ENCODE data around the gene ALOX15B. TPM values are rescaled to one million over a fixed set of nuclear protein-coding genes. Genes with fewer than 3 reads are reported as not detected.

ALOX15B gene
- total and polyA plus RNA-seq, 2 donors (not counting 1 experiment from before 2014, with no cell fraction given): not detected

DNA sequence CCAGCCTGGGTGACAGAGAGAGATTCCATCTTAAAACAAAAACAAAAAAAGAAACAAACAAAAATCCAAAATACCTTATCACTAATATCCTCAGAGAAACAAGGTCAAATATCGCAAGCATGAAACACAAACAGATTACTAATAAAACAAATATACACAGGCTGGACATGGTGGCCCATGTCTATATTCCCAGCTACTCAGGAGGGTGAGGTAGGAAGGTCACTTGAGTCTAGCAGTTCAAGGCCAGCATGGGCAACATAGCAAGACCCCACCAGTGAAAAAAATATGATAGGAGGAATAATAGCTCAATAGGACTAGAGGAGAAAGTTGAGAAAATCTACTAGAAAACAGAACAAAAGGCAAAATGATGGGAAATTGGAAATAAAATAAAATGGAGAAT, 6.9 kb upstream of the ALOX15B start:
- no peak for TF ChIP-seq EZH2 (IDR thresholded peaks at IDR 0.05; ENCODE audit: low read length, missing control alignments)
- TF ChIP-seq, protein P1, sequence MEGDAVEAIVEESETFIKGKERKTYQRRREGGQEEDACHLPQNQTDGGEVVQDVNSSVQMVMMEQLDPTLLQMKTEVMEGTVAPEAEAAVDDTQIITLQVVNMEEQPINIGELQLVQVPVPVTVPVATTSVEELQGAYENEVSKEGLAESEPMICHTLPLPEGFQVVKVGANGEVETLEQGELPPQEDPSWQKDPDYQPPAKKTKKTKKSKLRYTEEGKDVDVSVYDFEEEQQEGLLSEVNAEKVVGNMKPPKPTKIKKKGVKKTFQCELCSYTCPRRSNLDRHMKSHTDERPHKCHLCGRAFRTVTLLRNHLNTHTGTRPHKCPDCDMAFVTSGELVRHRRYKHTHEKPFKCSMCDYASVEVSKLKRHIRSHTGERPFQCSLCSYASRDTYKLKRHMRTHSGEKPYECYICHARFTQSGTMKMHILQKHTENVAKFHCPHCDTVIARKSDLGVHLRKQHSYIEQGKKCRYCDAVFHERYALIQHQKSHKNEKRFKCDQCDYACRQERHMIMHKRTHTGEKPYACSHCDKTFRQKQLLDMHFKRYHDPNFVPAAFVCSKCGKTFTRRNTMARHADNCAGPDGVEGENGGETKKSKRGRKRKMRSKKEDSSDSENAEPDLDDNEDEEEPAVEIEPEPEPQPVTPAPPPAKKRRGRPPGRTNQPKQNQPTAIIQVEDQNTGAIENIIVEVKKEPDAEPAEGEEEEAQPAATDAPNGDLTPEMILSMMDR (conservative IDR thresholded peaks at IDR 0.05 in 1 of 2, IDR thresholded peaks at IDR 0.05 in 1 of 2; ENCODE audit: low read depth in 1 of 2, low read length in 2 of 2): no peak

DNA sequence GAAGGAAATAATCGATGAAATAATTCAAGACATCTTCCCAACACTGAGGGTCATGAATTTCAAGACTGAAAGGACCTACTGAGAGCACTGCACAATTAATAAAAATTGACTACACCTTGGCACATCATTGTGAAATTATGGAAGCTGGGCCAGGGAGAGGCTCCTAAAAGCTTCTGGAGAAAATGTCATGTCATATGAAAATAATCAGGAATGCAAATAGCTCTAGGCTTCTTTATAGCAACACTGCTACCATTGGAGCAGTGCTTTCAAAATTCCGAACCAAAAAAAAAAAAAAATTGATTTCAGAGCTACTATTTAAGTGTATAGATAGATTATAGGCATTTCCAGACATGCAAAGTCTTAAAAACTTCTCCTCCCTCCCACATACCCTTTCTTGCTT, 6.4 kb upstream of the ALOX15B start:
- no peak overlapping the region for H3K4me2 ChIP-seq (ENCODE audit: extremely low read depth, insufficient read depth, low read length)
- peaks cover 6% of the 10 kb centered on the region for H3K27me3 ChIP-seq (ENCODE audit: control insufficient read depth, insufficient read depth, low read length)
- no peak for DNase-seq (ENCODE audit: low read depth in 2 of 2)
- TF ChIP-seq, protein P1 (conservative IDR thresholded peaks at IDR 0.05 in 1 of 2, IDR thresholded peaks at IDR 0.05 in 1 of 2; ENCODE audit: low read depth in 1 of 2, low read length in 2 of 2): no peak
- no peak for TF ChIP-seq EZH2 (IDR thresholded peaks at IDR 0.05; ENCODE audit: low read length, missing control alignments)
- H3K27ac ChIP-seq (ENCODE audit: insufficient read depth, low read length): no peak overlapping the region
- H3K4me1 ChIP-seq (ENCODE audit: control insufficient read depth, extremely low read depth, insufficient read depth, low read length): no peaks in the 10 kb centered on the region
- no peak overlapping the region for H2AFZ ChIP-seq (ENCODE audit: low read length)
- no peaks in the 10 kb centered on the region for H3K9me3 ChIP-seq (ENCODE audit: control insufficient read depth, insufficient read depth, low read depth, low read length)
- H4K20me1 ChIP-seq (ENCODE audit: control insufficient read depth, extremely low read depth, insufficient read depth, low read length): no peaks in the 10 kb centered on the region
- no peaks in the 10 kb centered on the region for H3K79me2 ChIP-seq (ENCODE audit: control insufficient read depth, insufficient read depth, low read length)
- H3K9ac ChIP-seq (ENCODE audit: insufficient read depth, low read length): no peak overlapping the region
- H3K4me3 ChIP-seq (replicated peaks in 1 of 4; ENCODE audit: control extremely low read depth in 1 of 4, insufficient read depth in 1 of 4, low read depth in 3 of 4, low read length in 4 of 4): no peak overlapping the region
- H3K36me3 ChIP-seq (ENCODE audit: control insufficient read depth, insufficient read depth, low read length): no peaks in the 10 kb centered on the region

More for the DNA sequence above, 6.9 kb upstream of the ALOX15B start:
- H3K36me3 ChIP-seq (ENCODE audit: control insufficient read depth, insufficient read depth, low read length): no peaks in the 10 kb centered on the region
- peaks cover 6% of the 10 kb centered on the region for H3K27me3 ChIP-seq (ENCODE audit: control insufficient read depth, insufficient read depth, low read length)
- H3K27ac ChIP-seq (ENCODE audit: insufficient read depth, low read length): no peak overlapping the region
- H3K9ac ChIP-seq (ENCODE audit: insufficient read depth, low read length): no peak overlapping the region
- H3K4me1 ChIP-seq (ENCODE audit: control insufficient read depth, extremely low read depth, insufficient read depth, low read length): no peaks in the 10 kb centered on the region
- H3K4me3 ChIP-seq (replicated peaks in 1 of 4; ENCODE audit: control extremely low read depth in 1 of 4, insufficient read depth in 1 of 4, low read depth in 3 of 4, low read length in 4 of 4): no peak overlapping the region
- no peak overlapping the region for H3K4me2 ChIP-seq (ENCODE audit: extremely low read depth, insufficient read depth, low read length)
- no peak overlapping the region for H2AFZ ChIP-seq (ENCODE audit: low read length)
- H4K20me1 ChIP-seq (ENCODE audit: control insufficient read depth, extremely low read depth, insufficient read depth, low read length): no peaks in the 10 kb centered on the region
- no peaks in the 10 kb centered on the region for H3K79me2 ChIP-seq (ENCODE audit: control insufficient read depth, insufficient read depth, low read length)
- H3K9me3 ChIP-seq (ENCODE audit: control insufficient read depth, insufficient read depth, low read depth, low read length): no peaks in the 10 kb centered on the region
- DNase-seq (ENCODE audit: low read depth in 2 of 2): no peak

DNA sequence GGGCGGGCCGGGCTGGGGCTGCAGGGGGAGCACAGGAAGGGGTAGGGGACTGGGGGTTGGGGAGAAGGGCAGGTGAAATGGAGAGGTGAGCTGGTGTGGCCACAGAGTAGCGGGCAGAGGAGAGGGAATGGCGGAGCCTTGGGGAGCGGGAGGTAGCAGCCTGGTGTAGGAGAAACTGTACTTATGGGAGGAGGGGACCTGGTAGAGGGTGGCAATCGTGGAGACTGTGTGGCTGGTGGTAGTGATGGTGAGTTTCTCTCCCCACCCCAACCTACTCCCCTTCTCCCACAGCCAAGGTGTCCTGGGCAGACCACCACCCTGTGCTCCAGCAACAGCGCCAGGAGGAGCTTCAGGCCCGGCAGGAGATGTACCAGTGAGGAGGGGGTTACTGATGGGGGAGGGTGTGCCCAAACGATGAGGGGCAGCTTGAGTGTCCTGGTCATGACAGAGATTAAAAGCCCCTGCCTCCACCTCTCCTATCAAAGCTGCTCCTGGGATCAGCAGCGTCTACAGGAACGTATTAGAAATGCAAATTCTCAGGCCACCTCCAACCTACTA, 831 bp downstream of the ALOX15B start:
- H3K4me3 ChIP-seq (replicated peaks in 1 of 4; ENCODE audit: control extremely low read depth in 1 of 4, insufficient read depth in 1 of 4, low read depth in 3 of 4, low read length in 4 of 4): no peak overlapping the region
- H2AFZ ChIP-seq (ENCODE audit: low read length): no peak overlapping the region
- no peak for DNase-seq (ENCODE audit: low read depth in 2 of 2)
- H3K4me1 ChIP-seq (ENCODE audit: control insufficient read depth, extremely low read depth, insufficient read depth, low read length): no peaks in the 10 kb centered on the region
- H3K9me3 ChIP-seq (ENCODE audit: control insufficient read depth, insufficient read depth, low read depth, low read length): no peaks in the 10 kb centered on the region
- peaks cover 3% of the 10 kb centered on the region for H3K27me3 ChIP-seq (ENCODE audit: control insufficient read depth, insufficient read depth, low read length)
- no peaks in the 10 kb centered on the region for H4K20me1 ChIP-seq (ENCODE audit: control insufficient read depth, extremely low read depth, insufficient read depth, low read length)
- H3K27ac ChIP-seq (ENCODE audit: insufficient read depth, low read length): no peak overlapping the region
- no peaks in the 10 kb centered on the region for H3K79me2 ChIP-seq (ENCODE audit: control insufficient read depth, insufficient read depth, low read length)
- H3K4me2 ChIP-seq (ENCODE audit: extremely low read depth, insufficient read depth, low read length): no peak overlapping the region
- H3K36me3 ChIP-seq (ENCODE audit: control insufficient read depth, insufficient read depth, low read length): no peaks in the 10 kb centered on the region
- no peak for TF ChIP-seq EZH2 (IDR thresholded peaks at IDR 0.05; ENCODE audit: low read length, missing control alignments)
- TF ChIP-seq, protein P1 (conservative IDR thresholded peaks at IDR 0.05 in 1 of 2, IDR thresholded peaks at IDR 0.05 in 1 of 2; ENCODE audit: low read depth in 1 of 2, low read length in 2 of 2): no peak
- H3K9ac ChIP-seq (ENCODE audit: insufficient read depth, low read length): no peak overlapping the region
